GM10266 (cell line): ENCODE data around the gene KRT16.

Experiments
- DNase-seq: peaks from one replicate; pipeline ENCODE4 v3.0.0; 2012; ENCODE audit errors: extremely low spot score
- TF ChIP-seq, protein P1 (sequence below): IDR thresholded peaks from 2 replicates; pipeline ENCODE4 v1.5.1; 2012; ENCODE audit warnings: mild to moderate bottlenecking, low read depth; ENCODE audit not compliant: control insufficient read depth, insufficient read depth; ENCODE audit errors: missing control alignments

Gene KRT16

DNA sequence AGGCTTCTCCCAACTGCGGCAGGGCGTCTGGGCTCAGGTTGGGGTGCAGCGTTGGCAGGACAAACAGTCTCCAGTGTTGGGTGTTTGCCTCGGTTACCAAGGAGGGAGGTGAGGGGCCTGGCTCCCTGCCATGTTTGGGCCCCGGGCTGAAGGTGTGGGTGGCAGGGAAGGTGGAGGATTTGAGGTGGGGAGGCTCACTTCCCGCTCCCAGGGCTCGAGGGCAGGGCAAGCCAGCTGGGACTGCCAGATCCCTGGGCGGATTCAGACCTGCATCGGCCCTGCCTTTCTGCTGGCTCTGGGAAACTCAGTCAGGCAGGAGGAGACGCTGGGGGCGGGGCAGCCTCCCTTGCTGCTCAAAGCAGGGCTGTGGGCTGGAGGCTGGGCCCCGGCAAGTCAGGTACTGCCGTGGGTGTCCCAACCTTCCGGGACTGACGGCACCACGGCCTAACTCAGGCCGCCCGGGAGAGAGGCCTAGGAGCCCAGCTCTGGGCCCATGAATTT is 43.1 kb upstream of the KRT16 start:
- TF ChIP-seq, protein P1, sequence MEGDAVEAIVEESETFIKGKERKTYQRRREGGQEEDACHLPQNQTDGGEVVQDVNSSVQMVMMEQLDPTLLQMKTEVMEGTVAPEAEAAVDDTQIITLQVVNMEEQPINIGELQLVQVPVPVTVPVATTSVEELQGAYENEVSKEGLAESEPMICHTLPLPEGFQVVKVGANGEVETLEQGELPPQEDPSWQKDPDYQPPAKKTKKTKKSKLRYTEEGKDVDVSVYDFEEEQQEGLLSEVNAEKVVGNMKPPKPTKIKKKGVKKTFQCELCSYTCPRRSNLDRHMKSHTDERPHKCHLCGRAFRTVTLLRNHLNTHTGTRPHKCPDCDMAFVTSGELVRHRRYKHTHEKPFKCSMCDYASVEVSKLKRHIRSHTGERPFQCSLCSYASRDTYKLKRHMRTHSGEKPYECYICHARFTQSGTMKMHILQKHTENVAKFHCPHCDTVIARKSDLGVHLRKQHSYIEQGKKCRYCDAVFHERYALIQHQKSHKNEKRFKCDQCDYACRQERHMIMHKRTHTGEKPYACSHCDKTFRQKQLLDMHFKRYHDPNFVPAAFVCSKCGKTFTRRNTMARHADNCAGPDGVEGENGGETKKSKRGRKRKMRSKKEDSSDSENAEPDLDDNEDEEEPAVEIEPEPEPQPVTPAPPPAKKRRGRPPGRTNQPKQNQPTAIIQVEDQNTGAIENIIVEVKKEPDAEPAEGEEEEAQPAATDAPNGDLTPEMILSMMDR = no peak
- no peak for DNase-seq

DNA sequence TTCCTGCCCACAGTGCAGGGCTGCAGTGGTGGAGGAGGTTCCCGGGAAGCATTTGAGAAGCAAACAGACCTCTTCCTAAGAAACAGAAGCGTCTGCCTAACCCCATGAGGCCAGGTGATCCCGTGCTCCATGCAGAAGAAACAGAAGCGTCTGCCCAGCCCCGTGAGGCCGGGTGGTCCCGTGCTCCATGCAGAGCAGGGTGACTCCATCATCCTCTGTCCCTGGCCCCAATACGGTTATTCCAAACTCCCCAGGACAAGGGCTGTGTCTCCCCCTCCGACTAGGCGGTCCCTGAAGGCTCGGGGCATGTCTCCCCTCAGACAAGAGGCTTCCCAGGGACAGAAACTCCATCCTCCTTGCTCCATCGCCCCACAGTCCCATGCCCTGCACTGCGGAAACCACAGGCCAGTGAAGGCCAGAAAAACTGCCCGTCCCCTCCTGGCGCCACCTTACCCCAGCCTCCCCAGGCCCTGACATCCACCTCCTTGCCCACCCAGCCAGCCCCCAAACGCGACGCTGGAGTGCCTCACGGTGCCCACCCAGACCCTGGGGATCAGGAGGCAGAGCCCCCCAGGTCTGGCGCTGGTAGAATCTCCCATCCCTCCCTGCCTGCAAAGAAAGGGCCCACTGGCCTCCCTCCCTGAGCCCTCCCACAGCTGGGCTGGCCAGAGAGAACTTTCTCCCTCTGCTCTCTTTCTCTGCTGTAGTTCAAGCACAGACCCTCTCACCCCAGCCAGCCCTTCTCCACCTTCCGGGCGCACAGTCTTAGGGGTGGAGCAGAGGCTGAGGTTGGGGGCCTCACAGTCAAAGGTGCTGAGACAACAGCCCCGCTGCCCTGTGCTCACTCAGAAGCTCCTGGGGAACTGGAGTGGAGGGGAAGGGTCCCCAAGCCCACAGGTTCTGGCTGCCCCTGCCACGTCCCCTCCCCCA is 42.4 kb upstream of the KRT16 start:
- DNase-seq = no peak
- TF ChIP-seq, protein P1 = no peak

DNA sequence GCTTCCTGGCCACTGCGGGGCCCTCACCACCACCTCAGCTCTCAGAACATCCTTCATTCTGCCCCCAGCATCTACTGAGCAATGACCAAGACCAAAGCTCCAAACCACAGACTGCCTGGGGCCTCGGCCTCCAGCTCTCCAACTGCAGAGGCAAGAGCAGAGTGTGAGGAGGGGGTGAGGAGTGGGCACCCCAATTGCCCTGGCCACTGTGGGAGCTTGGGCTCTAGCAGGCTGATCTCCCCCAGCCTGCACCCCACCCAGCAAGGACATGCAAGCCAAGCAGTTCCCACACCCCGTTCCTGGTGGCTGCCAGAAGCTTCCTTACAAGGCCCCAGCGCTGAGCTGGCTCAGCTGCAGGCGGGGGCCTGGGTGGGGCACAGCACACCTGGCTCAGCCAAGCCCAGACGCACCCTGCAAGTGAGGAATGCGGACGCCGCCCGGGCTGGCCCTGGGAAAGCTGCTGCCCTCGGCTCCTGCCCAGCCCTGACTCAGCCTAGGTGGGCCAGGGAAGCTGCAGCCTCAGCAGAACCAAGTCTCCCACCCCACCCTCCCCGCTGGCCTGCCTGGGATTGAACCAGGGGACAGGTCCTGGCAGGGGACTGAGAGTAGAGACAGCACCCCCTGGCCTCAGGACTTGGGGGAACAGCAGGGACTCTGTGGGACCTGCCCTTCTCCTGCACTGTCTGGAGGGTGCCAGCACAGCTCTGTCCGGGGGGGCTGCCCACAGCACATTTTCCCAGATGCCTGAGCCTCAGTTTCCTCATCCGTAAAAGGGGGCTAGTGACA is 41.5 kb upstream of the KRT16 start:
- no peak for DNase-seq

DNA sequence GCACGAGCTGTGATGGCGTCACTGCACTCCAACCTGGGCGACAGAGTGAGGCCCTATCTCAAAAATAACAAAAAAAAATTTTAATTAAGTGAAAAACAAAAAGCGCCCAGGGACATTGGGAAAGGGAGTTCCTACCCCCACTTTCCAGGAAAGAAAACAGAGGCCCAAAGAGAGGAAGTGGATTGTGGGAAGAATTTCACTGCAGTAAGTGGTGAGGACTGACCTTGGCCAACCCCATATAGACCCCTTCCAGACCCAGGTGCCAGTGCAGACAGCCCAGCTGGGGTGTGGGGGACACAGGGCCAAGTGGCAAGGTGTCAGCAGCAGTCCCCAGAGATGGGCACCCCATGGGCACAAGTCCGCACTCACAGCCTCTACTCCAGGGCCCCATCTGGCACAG is 40.9 kb upstream of the KRT16 start:
- no peak for DNase-seq
- TF ChIP-seq, protein P1 = no peak

More for the DNA sequence above, 41.5 kb upstream of the KRT16 start:
- TF ChIP-seq, protein P1 = no peak

DNA sequence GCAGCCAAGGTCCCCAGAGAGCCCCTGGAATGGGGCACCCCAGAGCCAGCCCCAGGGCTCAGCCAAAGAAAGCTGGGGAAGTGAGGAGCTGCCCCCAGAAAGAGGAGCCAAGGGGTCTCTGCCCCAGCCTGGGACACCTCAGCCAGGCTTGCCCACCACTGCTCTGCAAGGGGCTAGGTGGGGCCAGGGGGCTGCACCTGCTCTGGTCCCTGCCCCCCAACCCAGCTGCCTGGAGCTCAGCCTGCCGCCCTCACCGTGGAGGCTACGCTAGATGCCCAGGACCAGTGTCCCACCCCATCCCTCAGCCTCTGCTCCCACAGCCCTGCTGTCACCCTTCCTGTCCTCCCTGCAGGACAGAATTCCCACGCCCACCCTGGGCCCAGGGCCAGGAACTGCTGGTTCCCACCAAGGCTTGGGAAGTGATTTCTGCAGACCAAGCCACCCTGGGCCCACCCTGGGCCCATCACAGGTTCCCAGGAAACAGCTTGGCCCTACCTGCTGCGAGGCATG is 39.9 kb upstream of the KRT16 start:
- DNase-seq = no peak
- TF ChIP-seq, protein P1 = no peak

DNA sequence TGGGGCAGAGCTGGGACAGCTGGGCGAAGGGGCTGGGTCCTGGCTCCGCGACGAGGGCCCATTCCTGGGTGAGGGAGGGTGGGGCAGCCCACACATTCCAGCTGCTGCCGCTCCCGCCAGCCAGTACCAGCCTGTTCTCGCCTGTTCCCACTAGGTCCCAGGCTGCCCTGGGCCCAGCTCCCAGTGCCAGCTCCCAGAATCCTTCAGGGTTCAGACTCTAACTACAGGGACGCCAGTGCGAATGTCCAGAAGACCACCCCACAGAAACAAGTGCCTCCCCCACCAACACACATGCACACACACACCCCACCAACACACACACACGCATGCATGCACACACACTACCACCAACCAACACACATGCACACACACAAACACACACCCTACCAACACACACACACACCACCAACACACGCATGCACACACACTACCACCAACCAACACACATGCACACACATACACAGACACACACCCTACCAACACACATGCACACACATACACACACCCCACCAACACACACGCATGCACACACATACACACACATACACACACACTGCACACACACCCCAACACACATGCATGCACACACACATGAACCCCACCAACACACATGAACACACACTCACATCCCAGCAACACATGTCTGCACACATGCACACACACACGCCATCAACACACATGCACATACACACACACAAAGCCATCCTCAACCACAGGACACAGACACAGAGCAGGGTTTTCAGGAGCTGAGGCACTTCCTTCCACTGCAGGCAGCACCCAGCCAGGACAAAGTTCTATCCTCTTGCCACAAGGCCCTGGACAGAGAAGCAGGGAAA is 39.3 kb upstream of the KRT16 start:
- no peak for DNase-seq

More for the DNA sequence above, 39.3 kb upstream of the KRT16 start:
- TF ChIP-seq, protein P1 = no peak
